ENCODE measurements around the gene TLR4.

Gene TLR4

DNA sequence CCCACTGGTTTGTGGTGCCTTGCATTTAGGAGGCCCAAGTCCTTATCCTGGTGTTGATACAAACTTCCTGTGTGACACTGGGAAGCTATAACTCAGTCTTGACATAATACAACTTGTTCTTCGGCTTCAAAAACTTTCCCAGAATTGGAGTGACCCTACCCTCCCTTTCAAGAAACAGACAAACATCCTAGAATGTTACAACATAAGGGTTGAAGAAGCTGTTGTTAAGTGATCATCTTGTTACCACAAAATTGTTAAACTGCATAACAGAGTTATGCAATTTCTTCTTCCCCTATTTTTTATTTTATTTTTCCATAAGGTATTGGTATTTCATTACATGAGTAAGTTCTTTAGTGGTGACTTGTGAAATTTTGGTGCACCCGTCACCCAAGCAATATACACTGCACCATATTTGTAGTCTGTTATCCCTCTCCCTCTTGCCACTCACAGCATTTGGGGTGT, 21.3 kb downstream of the TLR4 start:
- H3K4me3 ChIP-seq (ENCODE audit: low read depth, low read length): no peak overlapping the region
- TF ChIP-seq, protein P1, sequence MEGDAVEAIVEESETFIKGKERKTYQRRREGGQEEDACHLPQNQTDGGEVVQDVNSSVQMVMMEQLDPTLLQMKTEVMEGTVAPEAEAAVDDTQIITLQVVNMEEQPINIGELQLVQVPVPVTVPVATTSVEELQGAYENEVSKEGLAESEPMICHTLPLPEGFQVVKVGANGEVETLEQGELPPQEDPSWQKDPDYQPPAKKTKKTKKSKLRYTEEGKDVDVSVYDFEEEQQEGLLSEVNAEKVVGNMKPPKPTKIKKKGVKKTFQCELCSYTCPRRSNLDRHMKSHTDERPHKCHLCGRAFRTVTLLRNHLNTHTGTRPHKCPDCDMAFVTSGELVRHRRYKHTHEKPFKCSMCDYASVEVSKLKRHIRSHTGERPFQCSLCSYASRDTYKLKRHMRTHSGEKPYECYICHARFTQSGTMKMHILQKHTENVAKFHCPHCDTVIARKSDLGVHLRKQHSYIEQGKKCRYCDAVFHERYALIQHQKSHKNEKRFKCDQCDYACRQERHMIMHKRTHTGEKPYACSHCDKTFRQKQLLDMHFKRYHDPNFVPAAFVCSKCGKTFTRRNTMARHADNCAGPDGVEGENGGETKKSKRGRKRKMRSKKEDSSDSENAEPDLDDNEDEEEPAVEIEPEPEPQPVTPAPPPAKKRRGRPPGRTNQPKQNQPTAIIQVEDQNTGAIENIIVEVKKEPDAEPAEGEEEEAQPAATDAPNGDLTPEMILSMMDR (IDR thresholded peaks at IDR 0.05; ENCODE audit: insufficient read depth, low read depth, low read length, missing control alignments): no peak
- no peak for DNase-seq (ENCODE audit: low read depth)

DNA sequence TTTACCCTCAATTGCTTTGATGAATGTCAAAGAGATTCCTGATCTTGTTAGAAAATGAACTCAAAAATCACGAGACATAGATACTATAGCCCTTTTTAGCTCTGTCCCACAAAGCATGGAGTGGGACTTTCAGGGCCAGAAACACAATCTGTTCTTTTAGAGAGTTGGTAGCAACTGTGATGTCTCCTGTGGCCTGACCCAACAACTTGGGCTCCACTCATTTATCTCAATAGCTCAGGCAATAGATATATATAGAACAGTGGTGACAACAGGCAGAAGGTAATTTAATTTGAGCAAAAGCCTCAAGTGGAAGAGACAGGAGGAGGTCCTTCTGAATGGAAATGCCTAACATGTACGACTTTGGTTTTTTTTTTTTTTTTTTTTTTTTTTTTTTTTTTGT, 25.2 kb downstream of the TLR4 start:
- no peak for DNase-seq (ENCODE audit: low read depth)
- TF ChIP-seq, protein P1 (IDR thresholded peaks at IDR 0.05; ENCODE audit: insufficient read depth, low read depth, low read length, missing control alignments): no peak
- no peak overlapping the region for H3K4me3 ChIP-seq (ENCODE audit: low read depth, low read length)

DNA sequence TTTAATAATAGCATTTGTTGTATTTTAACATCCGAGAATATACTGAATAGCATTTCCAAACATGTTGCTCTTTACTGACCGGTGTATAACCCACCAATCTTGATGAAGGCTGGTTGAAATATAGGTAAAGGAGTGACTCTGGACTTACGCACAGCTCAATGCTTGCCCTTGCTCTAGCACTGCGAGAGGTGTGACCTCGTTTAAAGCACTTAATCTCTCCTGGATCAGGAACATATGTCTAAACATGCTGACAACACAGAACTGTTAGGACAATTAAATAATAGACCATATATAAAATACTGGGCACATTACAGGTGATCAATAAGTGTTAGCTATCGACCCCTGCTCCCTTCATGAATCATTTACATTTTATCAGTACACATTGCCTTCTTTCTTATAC, 28.3 kb downstream of the TLR4 start:
- no peak for DNase-seq (ENCODE audit: low read depth)
- TF ChIP-seq, protein P1 (IDR thresholded peaks at IDR 0.05; ENCODE audit: insufficient read depth, low read depth, low read length, missing control alignments): no peak
- no peak overlapping the region for H3K4me3 ChIP-seq (ENCODE audit: low read depth, low read length)

DNA sequence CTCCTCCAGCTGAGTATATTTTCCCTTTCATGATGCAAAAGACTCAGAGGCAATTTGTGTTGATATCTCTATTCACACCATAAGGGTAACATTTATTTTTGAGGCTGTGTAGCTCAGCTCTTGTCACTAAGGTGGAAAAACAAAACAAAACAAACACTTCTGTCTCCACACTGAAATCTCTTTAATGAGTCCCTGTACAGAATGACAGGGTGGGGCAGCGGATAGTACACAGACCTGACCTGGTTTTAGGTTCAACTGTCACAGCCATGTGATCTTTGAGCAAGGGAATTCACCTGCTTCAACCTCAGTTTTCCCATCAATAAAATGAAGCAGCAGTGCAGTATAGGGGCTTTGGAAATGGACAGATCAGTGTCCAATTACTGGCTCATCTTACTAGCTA, 29.3 kb downstream of the TLR4 start:
- TF ChIP-seq, protein P1 (IDR thresholded peaks at IDR 0.05; ENCODE audit: insufficient read depth, low read depth, low read length, missing control alignments): no peak
- DNase-seq (ENCODE audit: low read depth): no peak
- H3K4me3 ChIP-seq (ENCODE audit: low read depth, low read length): no peak overlapping the region

DNA sequence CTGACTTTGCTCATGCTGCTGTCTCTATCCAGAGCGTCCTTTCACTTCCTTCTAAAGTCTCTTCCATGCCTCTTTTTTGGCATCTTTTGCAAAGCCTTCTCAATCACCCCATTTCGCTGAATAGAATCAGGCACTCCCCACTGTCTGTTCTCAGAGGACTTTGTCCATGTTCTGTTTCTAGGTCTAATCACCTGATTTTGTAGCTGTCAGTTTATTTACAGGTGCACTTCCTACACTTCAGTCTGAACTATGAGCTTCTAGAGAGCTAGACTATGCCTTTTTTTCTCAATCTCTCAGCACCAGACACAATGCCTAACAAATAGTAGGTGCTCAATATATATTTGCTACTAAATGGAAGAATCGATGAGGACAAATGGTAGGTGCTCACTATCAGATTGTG, 29.9 kb downstream of the TLR4 start:
- DNase-seq (ENCODE audit: low read depth): no peak
- TF ChIP-seq, protein P1 (IDR thresholded peaks at IDR 0.05; ENCODE audit: insufficient read depth, low read depth, low read length, missing control alignments): no peak
- H3K4me3 ChIP-seq (ENCODE audit: low read depth, low read length): no peak overlapping the region

DNA sequence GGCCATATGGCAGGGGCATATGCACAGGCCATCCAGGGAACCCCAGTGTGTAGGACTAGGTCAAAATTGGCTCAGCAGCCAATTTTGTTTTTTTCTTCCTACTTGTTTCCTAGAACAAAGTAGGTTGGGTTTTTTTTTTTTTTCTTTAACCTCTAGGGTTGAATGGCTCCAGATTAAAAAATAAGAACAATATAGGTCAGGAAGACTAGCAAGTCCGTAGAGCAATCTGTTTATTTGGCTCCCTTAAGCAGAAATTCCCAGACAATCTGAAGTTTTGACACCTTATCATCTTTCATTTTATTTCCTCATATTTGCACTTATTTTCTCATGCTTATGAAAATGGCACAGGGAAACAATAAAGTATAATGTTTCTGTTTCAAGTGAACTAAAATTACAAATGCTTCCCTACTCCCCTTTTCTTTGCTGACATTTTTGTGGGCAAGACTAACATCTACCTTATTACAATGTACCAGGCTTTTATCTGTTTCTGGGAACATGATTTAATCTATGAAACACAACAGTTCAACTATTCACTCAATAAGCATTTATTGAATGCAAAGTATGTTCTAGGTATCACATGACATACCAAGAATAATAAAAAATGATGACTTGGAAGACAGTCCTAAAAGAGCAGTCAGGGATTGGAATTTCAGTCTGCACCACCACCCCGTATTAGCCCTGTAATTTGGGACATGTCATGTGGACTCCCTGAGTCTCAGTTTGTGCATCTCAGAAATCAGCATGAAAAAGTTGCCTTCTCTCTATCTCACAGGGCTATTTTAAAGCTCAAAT, 30.5 kb downstream of the TLR4 start:
- DNase-seq (ENCODE audit: low read depth): no peak
- no peak overlapping the region for H3K4me3 ChIP-seq (ENCODE audit: low read depth, low read length)
- TF ChIP-seq, protein P1 (IDR thresholded peaks at IDR 0.05; ENCODE audit: insufficient read depth, low read depth, low read length, missing control alignments): no peak
